Upper lobe of left lung (tissue), 4 donors: Measurements from ENCODE around the gene GUCY1A1.

Source experiments
- CTCF ChIP-seq, 6 experiments: fragments of 450-650 bp in 4 of 6; fragments of 200-600 bp in 2 of 6; sonication (generic) in 2 of 6; IDR thresholded peaks; one replicate each; pipeline ENCODE4 v1.5.1; 2016 to 2019; ENCODE audit warnings: antibody characterized with exemption in 6 of 6
- EP300 ChIP-seq, 4 donors: sonication (generic); formaldehyde crosslinking; IDR thresholded peaks; one replicate each; pipeline ENCODE4 v1.5.1; 2017; ENCODE audit warnings: antibody characterized with exemption in 4 of 4, control low read depth in 2 of 4

GRCh38 chr4:155620637-155621036 lies 46.0 kb upstream of the GUCY1A1 start:
- TF ChIP-seq CTCF (IDR thresholded peaks at IDR 0.05), result no peak
- no peak for TF ChIP-seq EP300 (IDR thresholded peaks at IDR 0.05)
